Neural crest cell (in vitro differentiated cells): ENCODE data around the gene CD22. TPM values are rescaled to one million over a fixed set of nuclear protein-coding genes. Genes with fewer than 3 reads are reported as not detected.
"Not testable (repeated sequence)": the region's sequence is repeated elsewhere in the genome, so short reads cannot be mapped to it uniquely, and the experiment has no call there.

ENCODE experiments used
- DNase-seq: peaks from one replicate; pipeline ENCODE4 v3.0.0; 2021; ENCODE audit warnings: low read depth, mixed read lengths, low spot score
- H3K27ac Mint-ChIP-seq: one replicate; pipeline ENCODE4 v1.8.0; 2021; ENCODE audit warnings: mild to moderate bottlenecking, mixed read lengths; ENCODE audit not compliant: unreplicated experiment
- H3K27me3 Mint-ChIP-seq: 2 replicates; pipeline ENCODE4 v1.8.0; 2021; ENCODE audit warnings: low read depth, mild to moderate bottlenecking, mixed read lengths
- H3K36me3 Mint-ChIP-seq: 2 replicates; pipeline ENCODE4 v1.8.0; 2021; ENCODE audit warnings: low read depth, mild to moderate bottlenecking, mixed read lengths
- H3K4me1 Mint-ChIP-seq: 2 replicates; pipeline ENCODE4 v1.8.0; 2021; ENCODE audit warnings: mixed read lengths
- H3K4me3 Mint-ChIP-seq: one replicate; pipeline ENCODE4 v1.8.0; 2021; ENCODE audit warnings: mild to moderate bottlenecking, mixed read lengths
- H3K9me3 Mint-ChIP-seq: 2 replicates; pipeline ENCODE4 v1.8.0; 2021; ENCODE audit warnings: mixed read lengths
- CTCF ChIP-seq: fragments of 200-600 bp; sonication (generic); conservative IDR thresholded peaks from 2 replicates; pipeline ENCODE4 v1.5.0; 2021; ENCODE audit warnings: antibody characterized with exemption, mild to moderate bottlenecking
- total RNA-seq: library from RNA; stranded (reverse); gene quantifications from 2 replicates; pipeline ENCODE4 v1.2.1, GENCODE V29; 2021

Gene CD22
- total RNA-seq, 1 donor from 2014 or later = not detected

- Mint-ChIP-seq H3K27ac (no peak overlapping the region), H3K4me1 (no peaks in the 10 kb centered on the region), H3K4me3 (no peak overlapping the region), H3K9me3 (no peaks in the 10 kb centered on the region), H3K36me3 (no peaks in the 10 kb centered on the region), H3K27me3 (peaks cover 31% of the 10 kb centered on the region)
- TF ChIP-seq CTCF = no peak
- DNase-seq = no peak
Measured at GRCh38 chr19:35368378-35368777, 39.4 kb downstream of the CD22 start.

- peaks cover 42% of the 10 kb centered on the region for H3K27me3 Mint-ChIP-seq
- H3K36me3 Mint-ChIP-seq = no peaks in the 10 kb centered on the region
- H3K4me1 Mint-ChIP-seq = no peaks in the 10 kb centered on the region
- TF ChIP-seq CTCF = no peak
- no peak overlapping the region for H3K27ac Mint-ChIP-seq
- no peaks in the 10 kb centered on the region for H3K9me3 Mint-ChIP-seq
- no peak overlapping the region for H3K4me3 Mint-ChIP-seq
- DNase-seq = no peak
Measured at GRCh38 chr19:35369522-35369921, 40.5 kb downstream of the CD22 start.

GRCh38 chr19:35370722-35371121 is 41.7 kb downstream of the CD22 start, which contains the start of gene GPR42:
Gene GPR42, plus strand, starts transcription at chr19:35371068. Its CDS starts 292 bp downstream, at chr19:35371360.
- no peak for DNase-seq
- H3K27ac Mint-ChIP-seq = no peak within 1 kb of the TSS
- H3K36me3 Mint-ChIP-seq = no peaks in the 10 kb centered on the region
- no peaks in the 10 kb centered on the region for H3K9me3 Mint-ChIP-seq
- H3K27me3 Mint-ChIP-seq = peaks cover 51% of the 10 kb centered on the region
- TF ChIP-seq CTCF = no peak
- H3K4me1 Mint-ChIP-seq = no peaks in the 10 kb centered on the region
- no peak within 1 kb of the TSS for H3K4me3 Mint-ChIP-seq

- Mint-ChIP-seq H3K4me3 (no peak overlapping the region), H3K4me1 (no peaks in the 10 kb centered on the region), H3K36me3 (no peaks in the 10 kb centered on the region), H3K27ac (no peak overlapping the region), H3K9me3 (no peaks in the 10 kb centered on the region), H3K27me3 (peaks cover 54% of the 10 kb centered on the region)
- no peak for DNase-seq
- TF ChIP-seq CTCF = no peak
Measured at GRCh38 chr19:35373492-35373891, 44.5 kb downstream of the CD22 start.

- not testable (repeated sequence) for H3K4me1 Mint-ChIP-seq, H3K9me3 Mint-ChIP-seq, H3K36me3 Mint-ChIP-seq
Measured at GRCh38 chr19:35374031-35374430, 45.0 kb downstream of the CD22 start.

GRCh38 chr19:35375505-35376307 is 46.7 kb downstream of the CD22 start:
- Mint-ChIP-seq H3K9me3 (no peaks in the 10 kb centered on the region), H3K4me3 (no peak overlapping the region), H3K4me1 (no peaks in the 10 kb centered on the region), H3K27me3 (peaks cover 53% of the 10 kb centered on the region), H3K36me3 (no peaks in the 10 kb centered on the region), H3K27ac (no peak overlapping the region)
- DNase-seq = no peak
- TF ChIP-seq CTCF = no peak

More at GRCh38 chr19:35374031-35374430, 45.0 kb downstream of the CD22 start:
- H3K4me3 Mint-ChIP-seq, DNase-seq, H3K27ac Mint-ChIP-seq: not testable (repeated sequence)
- H3K27me3 Mint-ChIP-seq = peaks cover 53% of the 10 kb centered on the region
